Tibial nerve (tissue), 4 donors: ENCODE results near the gene SNRNP200. TPM values are rescaled to one million over a fixed set of nuclear protein-coding genes. Genes with fewer than 3 reads are reported as not detected.

Experiments
- DNase-seq, 2 donors: peaks; one replicate each; pipeline ENCODE4 v3.0.0-alpha.2; 2019; ENCODE audit warnings: low spot score in 2 of 2
- H3K27ac ChIP-seq, 4 donors: fragments of 200-600 bp; sonication (generic) in 3 of 4; one replicate each; pipeline ENCODE4 v1.5.1; 2017 to 2019; ENCODE audit warnings: mild to moderate bottlenecking in 1 of 4
- H3K27me3 ChIP-seq, 2 donors: fragments of 200-600 bp; sonication (generic) in 1 of 2; one replicate each; pipeline versions ENCODE4 v1.5.1 to v1.6.0; 2017 to 2019
- H3K36me3 ChIP-seq, 3 donors: fragments of 200-600 bp; sonication (generic); one replicate each; pipeline ENCODE4 v1.5.1; 2018 to 2019
- H3K4me1 ChIP-seq, 4 donors: fragments of 200-600 bp; sonication (generic) in 3 of 4; one replicate each; pipeline ENCODE4 v1.5.1; 2017 to 2019
- H3K4me3 ChIP-seq, 4 donors: fragments of 200-600 bp; sonication (generic) in 3 of 4; one replicate each; pipeline ENCODE4 v1.5.1; 2017 to 2019; ENCODE audit warnings: mild to moderate bottlenecking in 1 of 4, moderate library complexity in 1 of 4
- H3K9me3 ChIP-seq, 4 donors: fragments of 200-600 bp; sonication (generic) in 3 of 4; one replicate each; pipeline ENCODE4 v1.5.1; 2017 to 2019
- EP300 ChIP-seq, 2 donors: sonication (generic); formaldehyde crosslinking; IDR thresholded peaks; one replicate each; pipeline ENCODE4 v1.6.1; 2017; ENCODE audit warnings: antibody characterized with exemption in 2 of 2, mild to moderate bottlenecking in 1 of 2
- POLR2A ChIP-seq, 2 donors: fragments of 450-650 bp; IDR thresholded peaks; one replicate each; pipeline ENCODE4 v1.6.1; 2017; ENCODE audit warnings: antibody characterized with exemption in 2 of 2, mild to moderate bottlenecking in 2 of 2, moderate library complexity in 2 of 2
- WGBS, 2 donors: methylation state at CpG; one replicate each; pipeline ENCODE4 v1.1.5; 2018; 5-methylcytosine and 5-hydroxymethylcytosine counted together
- total RNA-seq, 4 donors: library from RNA; depleted of rRNA; stranded (reverse); fragments of >200 nt; gene quantifications; one replicate each; pipeline ENCODE4 v1.1.0, GENCODE V29; 2016
- TF ChIP-seq, protein P1 (sequence below), 5 experiments: fragments of 200-600 bp in 3 of 5; fragments of 450-650 bp in 2 of 5; sonication (generic) in 3 of 5; IDR thresholded peaks; one replicate each; pipeline ENCODE4 v1.5.1; 2016 to 2019; ENCODE audit warnings: antibody characterized with exemption in 5 of 5, mild to moderate bottlenecking in 3 of 5, moderate library complexity in 2 of 5

Gene SNRNP200
- total RNA-seq, 4 donors from 2014 or later, result 79.4 to 106 (median 90.1) TPM

DNA sequence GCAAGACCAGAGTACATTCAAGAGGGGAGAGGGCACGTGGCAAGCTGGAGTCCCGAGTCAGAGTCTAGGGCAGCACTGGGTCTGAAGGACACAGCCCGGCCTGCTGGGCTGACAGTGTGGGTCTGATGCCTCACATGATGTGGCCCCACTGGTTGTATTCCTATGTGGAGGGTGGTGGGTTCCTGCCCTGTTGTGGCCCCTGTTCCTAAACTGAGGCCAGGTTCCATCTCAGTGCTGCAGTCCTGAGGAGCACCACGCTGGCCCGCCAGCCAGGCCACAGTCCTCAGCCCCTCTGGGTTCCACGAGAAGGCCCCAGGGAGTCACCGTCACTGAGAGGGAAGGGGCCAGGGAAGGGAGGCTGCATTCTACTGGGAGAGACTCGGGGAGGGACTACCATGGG, 52.8 kb downstream of the SNRNP200 start:
- Histone ChIP-seq H3K4me1 (peaks cover 0 to 59% (median 12%) of the 10 kb centered on the region in 4 donors), H3K4me3 (no peak overlapping the region), H3K9me3 (no peaks in the 10 kb centered on the region), H3K36me3 (peaks cover 0 to 49% (median 15%) of the 10 kb centered on the region in 3 donors), H3K27ac (no peak overlapping the region), H3K27me3 (no peaks in the 10 kb centered on the region)
- TF ChIP-seq, protein P1, sequence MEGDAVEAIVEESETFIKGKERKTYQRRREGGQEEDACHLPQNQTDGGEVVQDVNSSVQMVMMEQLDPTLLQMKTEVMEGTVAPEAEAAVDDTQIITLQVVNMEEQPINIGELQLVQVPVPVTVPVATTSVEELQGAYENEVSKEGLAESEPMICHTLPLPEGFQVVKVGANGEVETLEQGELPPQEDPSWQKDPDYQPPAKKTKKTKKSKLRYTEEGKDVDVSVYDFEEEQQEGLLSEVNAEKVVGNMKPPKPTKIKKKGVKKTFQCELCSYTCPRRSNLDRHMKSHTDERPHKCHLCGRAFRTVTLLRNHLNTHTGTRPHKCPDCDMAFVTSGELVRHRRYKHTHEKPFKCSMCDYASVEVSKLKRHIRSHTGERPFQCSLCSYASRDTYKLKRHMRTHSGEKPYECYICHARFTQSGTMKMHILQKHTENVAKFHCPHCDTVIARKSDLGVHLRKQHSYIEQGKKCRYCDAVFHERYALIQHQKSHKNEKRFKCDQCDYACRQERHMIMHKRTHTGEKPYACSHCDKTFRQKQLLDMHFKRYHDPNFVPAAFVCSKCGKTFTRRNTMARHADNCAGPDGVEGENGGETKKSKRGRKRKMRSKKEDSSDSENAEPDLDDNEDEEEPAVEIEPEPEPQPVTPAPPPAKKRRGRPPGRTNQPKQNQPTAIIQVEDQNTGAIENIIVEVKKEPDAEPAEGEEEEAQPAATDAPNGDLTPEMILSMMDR (IDR thresholded peaks at IDR 0.05), result no peak
- TF ChIP-seq POLR2A (IDR thresholded peaks at IDR 0.05) (no peak), EP300 (IDR thresholded peaks at IDR 0.05) (no peak)
- WGBS, 2 donors, result 83 to 90% methylated on average over 7 of the region's 8 CpGs
- no peak for DNase-seq

DNA sequence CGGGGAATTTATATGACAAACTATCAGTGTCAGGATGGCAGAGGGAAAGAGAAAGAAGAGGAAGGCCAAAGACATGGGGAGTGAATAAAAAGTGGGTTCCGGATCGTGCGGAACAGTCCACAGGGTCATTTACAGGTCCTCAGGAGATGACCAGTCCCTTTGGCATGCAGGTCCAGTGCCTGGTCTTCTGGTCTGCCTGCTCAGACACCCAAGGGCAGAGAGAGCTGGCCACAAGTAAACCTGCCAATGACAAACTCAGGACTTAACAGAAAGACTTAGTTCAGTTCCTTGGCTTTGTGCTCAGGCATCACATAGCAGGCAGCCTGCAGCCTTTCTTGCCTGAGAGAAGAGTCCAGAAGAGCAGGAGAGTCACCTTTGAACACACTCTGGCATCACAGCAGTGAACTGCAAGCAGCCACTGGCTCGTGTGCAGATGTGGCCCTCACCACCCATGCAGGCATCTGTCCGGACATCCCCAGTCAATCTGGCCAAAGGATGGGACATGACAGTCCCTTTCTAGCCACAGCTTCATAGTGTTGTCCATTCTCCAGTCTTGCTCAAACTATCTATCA, 53.5 kb downstream of the SNRNP200 start:
- no peak for TF ChIP-seq POLR2A (IDR thresholded peaks at IDR 0.05)
- TF ChIP-seq, protein P1 (IDR thresholded peaks at IDR 0.05), result no peak
- TF ChIP-seq EP300 (IDR thresholded peaks at IDR 0.05), result peak in 1 of 2 donors; percentile 17
- no peaks in the 10 kb centered on the region for H3K9me3 ChIP-seq
- no peak overlapping the region for H3K4me3 ChIP-seq
- H3K4me1 ChIP-seq, result peaks cover 0 to 59% (median 12%) of the 10 kb centered on the region in 4 donors
- H3K27me3 ChIP-seq, result no peaks in the 10 kb centered on the region
- WGBS, 2 donors, result 54 to 55% methylated on average over 6 of the region's 6 CpGs
- peaks cover 0 to 48% (median 15%) of the 10 kb centered on the region in 3 donors for H3K36me3 ChIP-seq
- H3K27ac ChIP-seq, result peak overlapping the region in 2 of 4 donors; percentile 48 to 82
- DNase-seq, result peak in 1 of 2 donors; percentile 35

DNA sequence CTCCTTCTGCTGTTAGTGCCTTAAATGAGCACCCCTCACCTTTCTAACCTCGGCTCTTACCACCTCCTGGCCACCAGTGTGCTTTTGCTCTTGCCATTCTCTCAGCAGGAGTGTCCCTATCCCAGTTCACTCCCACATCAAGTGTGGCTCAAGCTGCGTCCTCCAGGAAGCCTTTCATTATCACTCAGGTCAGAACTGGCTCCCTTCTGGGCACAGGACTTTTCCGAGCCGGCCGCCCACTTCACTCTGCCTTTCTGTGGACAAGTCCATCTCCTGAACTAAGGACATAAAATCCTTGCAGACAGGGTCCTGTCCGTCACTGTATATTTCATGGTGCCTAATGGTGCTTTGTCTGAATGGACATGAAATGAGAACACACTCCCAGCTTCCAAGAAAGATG, 55.2 kb downstream of the SNRNP200 start:
- Histone ChIP-seq H3K4me3 (no peak overlapping the region), H3K36me3 (peaks cover 0 to 36% (median 15%) of the 10 kb centered on the region in 3 donors), H3K27ac (peak overlapping the region in 2 of 4 donors; percentile 14 to 82), H3K9me3 (no peaks in the 10 kb centered on the region), H3K4me1 (peaks cover 0 to 66% (median 11%) of the 10 kb centered on the region in 4 donors), H3K27me3 (no peaks in the 10 kb centered on the region)
- no peak for DNase-seq
- no peak for TF ChIP-seq POLR2A (IDR thresholded peaks at IDR 0.05)
- TF ChIP-seq, protein P1 (IDR thresholded peaks at IDR 0.05), result no peak
- no peak for TF ChIP-seq EP300 (IDR thresholded peaks at IDR 0.05)
- 85 to 86% methylated on average over 6 of the region's 6 CpGs for WGBS, 2 donors

DNA sequence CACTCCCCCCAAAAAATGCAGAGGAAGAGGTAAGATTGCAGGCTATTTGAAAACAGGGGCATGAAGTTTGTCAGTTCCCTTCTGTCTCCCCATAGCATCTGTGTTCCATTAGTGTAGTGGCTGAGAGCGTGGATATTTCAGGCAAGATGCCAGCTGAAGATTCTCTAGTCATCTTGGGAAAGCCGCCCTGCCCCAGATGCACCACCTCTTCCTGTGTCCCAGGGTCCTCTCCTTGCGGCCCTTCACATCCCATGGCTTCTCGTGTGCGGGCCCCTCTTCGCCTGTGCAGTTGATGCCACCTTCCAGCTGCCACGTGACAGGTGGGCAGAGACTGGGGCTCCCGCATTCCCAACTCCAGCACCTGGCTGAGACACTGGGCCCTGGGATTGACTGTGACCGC, 55.7 kb downstream of the SNRNP200 start:
- Histone ChIP-seq H3K27me3 (no peaks in the 10 kb centered on the region), H3K9me3 (no peaks in the 10 kb centered on the region), H3K4me1 (peaks cover 0 to 64% (median 11%) of the 10 kb centered on the region in 4 donors), H3K36me3 (peaks cover 0 to 31% (median 15%) of the 10 kb centered on the region in 3 donors), H3K27ac (peak overlapping the region in 2 of 4 donors; percentile 14 to 82), H3K4me3 (no peak overlapping the region)
- WGBS, 2 donors, result 71 to 87% methylated on average over 9 of the region's 9 CpGs
- DNase-seq, result peak in 1 of 2 donors; percentile 63
- TF ChIP-seq POLR2A (IDR thresholded peaks at IDR 0.05) (no peak), EP300 (IDR thresholded peaks at IDR 0.05) (peak in 1 of 2 donors; percentile 7)
- TF ChIP-seq, protein P1 (IDR thresholded peaks at IDR 0.05), result no peak

DNA sequence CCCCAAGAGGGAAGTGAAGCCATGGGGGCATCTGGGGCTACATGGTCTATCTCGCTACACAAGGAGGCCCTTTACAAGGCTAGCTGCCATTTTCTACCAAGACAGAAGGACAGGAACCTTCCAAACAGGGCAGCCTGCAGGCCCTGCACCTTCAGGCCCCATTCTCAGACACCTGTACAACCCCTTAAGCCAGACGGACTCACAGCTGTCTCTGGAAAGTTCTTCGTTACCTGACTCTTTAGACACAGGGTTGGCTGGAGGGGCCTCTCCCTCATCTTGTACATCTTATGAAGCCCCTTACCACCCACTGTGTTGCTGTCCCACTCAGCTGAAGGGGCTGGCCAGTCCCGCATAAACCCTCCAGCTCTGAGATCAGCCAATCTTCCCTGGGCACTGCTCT, 56.7 kb downstream of the SNRNP200 start:
- WGBS, 2 donors, result 82 to 84% methylated on average over 4 of the region's 4 CpGs
- TF ChIP-seq EP300 (IDR thresholded peaks at IDR 0.05) (no peak), POLR2A (IDR thresholded peaks at IDR 0.05) (no peak)
- TF ChIP-seq, protein P1 (IDR thresholded peaks at IDR 0.05), result no peak
- peak overlapping the region in 1 of 4 donors; percentile 11 for H3K27ac ChIP-seq
- no peaks in the 10 kb centered on the region for H3K9me3 ChIP-seq
- H3K27me3 ChIP-seq, result no peaks in the 10 kb centered on the region
- H3K4me3 ChIP-seq, result no peak overlapping the region
- peaks cover 0 to 54% (median 11%) of the 10 kb centered on the region in 4 donors for H3K4me1 ChIP-seq
- H3K36me3 ChIP-seq, result peaks cover 0 to 21% (median 11%) of the 10 kb centered on the region in 3 donors
- no peak for DNase-seq
